Osteoblast (primary cell): ENCODE data around the gene SGCD. TPM values are rescaled to one million over a fixed set of nuclear protein-coding genes. Genes with fewer than 3 reads are reported as not detected.

Experiments
- DNase-seq: peaks from one replicate; pipeline ENCODE4 v3.0.0; 2011; ENCODE audit warnings: low spot score, mixed read lengths; ENCODE audit not compliant: insufficient read length; ENCODE audit errors: missing footprints
- H2AFZ ChIP-seq: 2 replicates; pipeline ENCODE4 v1.6.0; 2011; ENCODE audit warnings: mild to moderate bottlenecking, low read length
- H3K27ac ChIP-seq: 2 replicates; pipeline ENCODE4 v1.5.1; 2011; ENCODE audit warnings: mild to moderate bottlenecking, low read depth, low read length, moderate library complexity
- H3K27me3 ChIP-seq: 2 replicates; pipeline ENCODE4 v1.6.0; 2012; ENCODE audit warnings: mild to moderate bottlenecking, control low read depth, inconsistent platforms, low read length, moderate library complexity; ENCODE audit not compliant: insufficient read depth
- H3K36me3 ChIP-seq: 2 replicates; pipeline ENCODE4 v1.5.1; 2011; ENCODE audit warnings: mild to moderate bottlenecking, low read length, control low read depth, moderate library complexity; ENCODE audit not compliant: insufficient read depth
- H3K4me1 ChIP-seq: 2 replicates; pipeline ENCODE4 v1.5.1; 2011; ENCODE audit warnings: mild to moderate bottlenecking, low read length, control low read depth, moderate library complexity; ENCODE audit not compliant: insufficient read depth
- H3K4me2 ChIP-seq: 2 replicates; pipeline ENCODE4 v1.6.0; 2011; ENCODE audit warnings: mild to moderate bottlenecking, low read length; ENCODE audit not compliant: insufficient read depth
- H3K4me3 ChIP-seq: fragments of 200-600 bp; sonication (generic); 3 replicates; pipeline ENCODE4 v1.5.1; 2012; ENCODE audit warnings: mild to moderate bottlenecking, low read length, inconsistent platforms; ENCODE audit not compliant: insufficient read depth
- H3K79me2 ChIP-seq: 2 replicates; pipeline ENCODE4 v1.6.0; 2012; ENCODE audit warnings: mild to moderate bottlenecking, low read length, control low read depth, inconsistent platforms; ENCODE audit not compliant: insufficient read depth
- H3K9me3 ChIP-seq: 2 replicates; pipeline ENCODE4 v1.5.1; 2011; ENCODE audit warnings: low read depth, low read length, control low read depth
- H4K20me1 ChIP-seq: 2 replicates; pipeline ENCODE4 v1.6.0; 2012; ENCODE audit warnings: mild to moderate bottlenecking, low read length, control low read depth; ENCODE audit not compliant: insufficient read depth
- CTCF ChIP-seq: IDR thresholded peaks from 2 replicates; pipeline ENCODE4 v1.5.1; 2011; ENCODE audit warnings: mild to moderate bottlenecking, low read depth, low read length, moderate library complexity; ENCODE audit errors: extremely low read depth
- total RNA-seq: library from RNA; depleted of rRNA; stranded (reverse); fragments of >200 nt; gene quantifications from 2 replicates; pipeline ENCODE4 v1.2.3, GENCODE V29; 2012

Gene SGCD
- total RNA-seq, 1 donor = 27.1 TPM

- no peak for DNase-seq
Measured at GRCh38 chr5:156497804-156498208, 170.8 kb downstream of the SGCD start.

GRCh38 chr5:156498226-156498980 is 171.4 kb downstream of the SGCD start:
- DNase-seq = no peak
- H3K9me3 ChIP-seq = no peaks in the 10 kb centered on the region
- no peaks in the 10 kb centered on the region for H3K27me3 ChIP-seq
- H3K4me3 ChIP-seq = no peak overlapping the region
- no peaks in the 10 kb centered on the region for H3K36me3 ChIP-seq
- H3K4me1 ChIP-seq = no peaks in the 10 kb centered on the region
- no peak for TF ChIP-seq CTCF
- no peaks in the 10 kb centered on the region for H3K79me2 ChIP-seq
- no peaks in the 10 kb centered on the region for H4K20me1 ChIP-seq
- H3K27ac ChIP-seq = no peak overlapping the region
- no peak overlapping the region for H3K4me2 ChIP-seq
- no peak overlapping the region for H2AFZ ChIP-seq

More at GRCh38 chr5:156497804-156498208, 170.8 kb downstream of the SGCD start:
- no peak overlapping the region for H2AFZ ChIP-seq
- H3K4me3 ChIP-seq = no peak overlapping the region
- no peak overlapping the region for H3K27ac ChIP-seq
- H3K36me3 ChIP-seq = no peaks in the 10 kb centered on the region
- H4K20me1 ChIP-seq = no peaks in the 10 kb centered on the region
- H3K79me2 ChIP-seq = no peaks in the 10 kb centered on the region
- no peaks in the 10 kb centered on the region for H3K27me3 ChIP-seq
- no peak for TF ChIP-seq CTCF
- H3K4me1 ChIP-seq = no peaks in the 10 kb centered on the region
- H3K4me2 ChIP-seq = no peak overlapping the region
- no peaks in the 10 kb centered on the region for H3K9me3 ChIP-seq

- TF ChIP-seq CTCF = no peak
- Histone ChIP-seq H3K36me3 (no peaks in the 10 kb centered on the region), H3K4me1 (no peaks in the 10 kb centered on the region), H3K9me3 (no peaks in the 10 kb centered on the region), H3K79me2 (no peaks in the 10 kb centered on the region), H3K4me2 (no peak overlapping the region), H2AFZ (peak overlapping the region; percentile 25), H4K20me1 (no peaks in the 10 kb centered on the region), H3K27ac (no peak overlapping the region), H3K4me3 (no peak overlapping the region), H3K27me3 (no peaks in the 10 kb centered on the region)
- no peak for DNase-seq
Measured at GRCh38 chr5:156500755-156501154, 173.8 kb downstream of the SGCD start.

- Histone ChIP-seq H3K9me3 (no peaks in the 10 kb centered on the region), H4K20me1 (no peaks in the 10 kb centered on the region), H2AFZ (no peak overlapping the region), H3K36me3 (no peaks in the 10 kb centered on the region), H3K27ac (no peak overlapping the region), H3K27me3 (no peaks in the 10 kb centered on the region), H3K4me2 (no peak overlapping the region), H3K79me2 (no peaks in the 10 kb centered on the region), H3K4me1 (no peaks in the 10 kb centered on the region), H3K4me3 (no peak overlapping the region)
- no peak for DNase-seq
- no peak for TF ChIP-seq CTCF
Measured at GRCh38 chr5:156505101-156505500, 178.1 kb downstream of the SGCD start.
